ENCODE data around the gene SLX1A.
"Not testable (repeated sequence)": the region's sequence is repeated elsewhere in the genome, so short reads cannot be mapped to it uniquely, and the experiment has no call there.

The SLX1A gene

DNA sequence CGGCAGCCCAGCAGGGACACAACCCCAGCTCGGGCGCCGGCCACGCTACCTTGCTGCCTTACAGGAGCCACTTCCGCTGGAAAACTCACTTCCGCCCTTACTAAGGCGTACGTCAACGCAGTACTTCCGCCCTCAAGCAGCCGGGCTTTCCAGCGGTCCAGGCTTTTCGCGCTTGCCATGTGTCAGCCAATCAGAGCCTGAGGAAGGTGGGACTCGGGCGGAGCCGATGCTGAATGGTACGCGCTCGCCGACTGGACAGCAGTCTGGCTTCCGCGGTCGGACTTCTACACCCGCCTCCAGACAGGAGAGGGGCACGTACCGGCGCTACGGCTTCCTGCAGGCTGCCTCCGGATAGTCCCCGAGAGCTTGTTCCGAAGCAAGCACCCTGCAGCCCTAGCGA lies at the start of gene SLX1A, which contains the start of gene BOLA2B:
SLX1A (plus strand) TSS at position 261 of the 400 bp plus-strand sequence. CDS start 210 bp downstream, outside the sequence.
BOLA2B (minus strand) TSS at position 52 of the 400 bp plus-strand sequence. CDS start 71 bp downstream, outside the sequence.
- DNase-seq; intact Hi-C loops (cut with DNase I): not testable (repeated sequence)

GRCh38 chr16:30144017-30144416 lies 49.7 kb upstream of the SLX1A start:
- DNase-seq = no peak
- intact Hi-C loops (cut with DNase I) = no loop called here

- intact Hi-C loops (cut with DNase I) = no loop called here
- no peak for DNase-seq
These were observed 48.8 kb upstream of the SLX1A start for GRCh38 chr16:30144917-30145316.

DNA sequence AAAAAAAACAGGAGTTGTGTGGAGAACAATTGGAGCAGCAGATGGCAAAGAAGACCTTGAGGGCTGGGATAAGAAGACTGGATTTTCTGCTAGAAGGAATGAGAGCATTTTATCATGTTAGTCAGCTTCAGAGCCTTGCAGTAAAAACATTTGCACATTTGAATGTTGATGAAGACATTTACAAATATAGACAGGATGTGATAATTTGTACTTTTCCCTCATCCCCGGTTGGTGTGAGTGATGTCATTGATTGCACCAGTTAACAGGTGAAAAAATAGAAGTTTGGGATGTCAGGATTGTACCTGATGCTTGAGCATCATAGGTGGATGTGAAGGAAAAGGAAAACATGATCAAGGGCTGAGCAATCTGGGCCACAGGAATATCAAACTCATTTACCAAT lies 48.0 kb upstream of the SLX1A start:
- intact Hi-C loops (cut with DNase I) = no loop called here
- no peak for DNase-seq

DNA sequence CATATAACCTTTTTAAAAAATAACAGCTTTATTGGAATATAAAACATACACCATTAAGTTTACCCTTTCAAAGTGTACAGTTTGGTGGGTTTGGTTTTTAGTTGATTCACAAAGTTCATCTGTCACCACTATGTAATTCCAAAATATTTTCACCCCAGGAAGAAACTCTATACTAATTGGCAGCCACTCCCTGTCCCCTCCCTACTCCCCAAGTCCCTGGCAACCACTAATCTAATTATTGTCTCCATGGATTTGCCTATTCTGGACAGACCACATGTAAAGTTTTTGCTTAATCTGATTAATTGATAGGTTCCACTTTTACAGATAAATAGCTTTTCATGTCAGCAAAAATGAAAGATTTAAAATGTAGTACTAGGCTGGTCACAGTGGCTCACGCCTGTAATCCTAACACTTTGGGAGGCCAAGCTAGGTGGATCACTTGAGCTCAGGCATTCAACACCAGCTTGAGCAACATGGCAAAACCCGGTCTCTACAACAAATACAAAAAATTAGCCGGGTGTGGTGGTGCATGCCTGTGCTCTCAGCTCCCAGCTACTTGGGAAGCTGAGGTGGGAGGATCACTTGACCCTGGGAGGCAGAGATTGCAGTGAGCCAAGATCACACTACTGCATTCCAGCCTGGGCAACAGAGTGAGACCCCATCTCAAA lies 45.7 kb upstream of the SLX1A start:
- intact Hi-C loops (cut with DNase I) = no loop called here
- no peak for DNase-seq

GRCh38 chr16:30149250-30149930 lies 44.3 kb upstream of the SLX1A start:
- intact Hi-C loops (cut with DNase I) = no loop called here
- DNase-seq = no peak

DNA sequence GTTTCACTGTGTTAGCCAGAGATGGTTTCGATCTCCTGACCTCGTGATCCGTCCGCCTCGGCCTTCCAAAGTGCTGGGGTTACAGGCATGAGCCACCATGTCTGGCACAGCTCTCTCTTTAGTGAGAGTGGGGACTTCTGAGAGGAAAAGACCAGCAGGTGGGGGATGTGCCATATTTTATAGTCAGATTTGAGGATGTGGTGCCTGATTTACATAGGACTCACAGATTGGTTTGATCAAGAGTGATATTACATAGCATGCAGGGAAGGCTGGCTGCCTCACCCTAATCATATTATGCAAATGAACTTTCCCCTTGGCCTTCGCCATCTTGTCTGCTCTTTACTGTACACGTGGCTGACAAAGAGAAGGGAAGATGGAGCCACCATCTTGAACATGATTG lies 42.6 kb upstream of the SLX1A start:
- intact Hi-C loops (cut with DNase I) = no loop called here
- DNase-seq = no peak

GRCh38 chr16:30152517-30152916 lies 41.2 kb upstream of the SLX1A start:
- intact Hi-C loops (cut with DNase I) = no loop called here
- DNase-seq = no peak

- intact Hi-C loops (cut with DNase I) = no loop called here
- DNase-seq = no peak
These were observed 38.5 kb upstream of the SLX1A start for GRCh38 chr16:30155188-30155587.

DNA sequence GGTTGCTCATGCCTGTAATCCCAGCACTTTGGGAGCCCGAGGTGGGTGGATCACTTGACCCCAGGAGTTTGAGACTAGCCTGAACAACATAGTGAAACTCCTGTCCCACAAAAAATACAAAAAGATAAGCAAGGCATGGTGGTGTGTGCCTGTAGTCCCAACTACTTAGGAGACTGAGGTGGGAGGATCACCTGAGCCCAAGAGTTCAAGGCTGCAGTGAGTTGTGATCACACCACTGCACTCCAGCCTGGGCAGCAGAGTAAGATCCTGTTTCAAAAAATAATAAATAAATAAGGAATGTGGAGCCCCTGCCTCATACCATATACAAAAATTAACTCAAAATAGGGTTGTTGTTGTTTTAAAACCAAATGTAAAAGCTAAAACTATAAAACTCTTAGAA lies 36.5 kb upstream of the SLX1A start:
- intact Hi-C loops (cut with DNase I) = no loop called here
- no peak for DNase-seq

- DNase-seq = no peak
- intact Hi-C loops (cut with DNase I) = no loop called here
These were observed 30.1 kb upstream of the SLX1A start for GRCh38 chr16:30163538-30163937.

- intact Hi-C loops (cut with DNase I) = no loop called here
- peak in 1 of 42 donors; percentile 12 for DNase-seq
These were observed 27.3 kb upstream of the SLX1A start for GRCh38 chr16:30166202-30166902.

DNA sequence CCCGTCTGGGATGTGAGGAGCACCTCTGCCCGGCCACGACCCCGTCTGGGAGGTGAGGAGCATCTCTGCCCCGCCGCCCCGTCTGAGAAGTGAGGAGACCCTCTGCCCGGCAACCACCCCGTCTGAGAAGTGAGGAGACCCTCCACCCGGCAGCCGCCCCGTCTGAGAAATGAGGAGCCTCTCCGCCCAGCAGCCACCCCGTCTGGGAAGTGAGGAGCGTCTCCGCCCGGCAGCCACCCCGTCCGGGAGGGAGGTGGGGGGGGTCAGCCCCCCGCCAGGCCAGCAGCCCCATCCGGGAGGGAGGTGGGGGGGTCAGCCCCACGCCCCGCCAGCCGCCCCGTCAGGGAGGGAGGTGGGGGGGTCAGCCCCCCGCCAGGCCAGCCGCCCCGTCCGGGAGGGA lies 24.9 kb upstream of the SLX1A start:
- intact Hi-C loops (cut with DNase I); DNase-seq: not testable (repeated sequence)

GRCh38 chr16:30169416-30169815 lies 24.3 kb upstream of the SLX1A start:
- DNase-seq; intact Hi-C loops (cut with DNase I): not testable (repeated sequence)

- DNase-seq; intact Hi-C loops (cut with DNase I): not testable (repeated sequence)
These were observed 23.5 kb upstream of the SLX1A start for GRCh38 chr16:30170145-30170544.

GRCh38 chr16:30173054-30173453 lies 20.6 kb upstream of the SLX1A start:
- no peak for DNase-seq
- intact Hi-C loops (cut with DNase I) = no loop called here

GRCh38 chr16:30176876-30177275 lies 16.8 kb upstream of the SLX1A start:
- DNase-seq; intact Hi-C loops (cut with DNase I): not testable (repeated sequence)

- no peak for DNase-seq
- intact Hi-C loops (cut with DNase I) = no loop called here
These were observed 14.5 kb upstream of the SLX1A start for GRCh38 chr16:30179195-30179594.

DNA sequence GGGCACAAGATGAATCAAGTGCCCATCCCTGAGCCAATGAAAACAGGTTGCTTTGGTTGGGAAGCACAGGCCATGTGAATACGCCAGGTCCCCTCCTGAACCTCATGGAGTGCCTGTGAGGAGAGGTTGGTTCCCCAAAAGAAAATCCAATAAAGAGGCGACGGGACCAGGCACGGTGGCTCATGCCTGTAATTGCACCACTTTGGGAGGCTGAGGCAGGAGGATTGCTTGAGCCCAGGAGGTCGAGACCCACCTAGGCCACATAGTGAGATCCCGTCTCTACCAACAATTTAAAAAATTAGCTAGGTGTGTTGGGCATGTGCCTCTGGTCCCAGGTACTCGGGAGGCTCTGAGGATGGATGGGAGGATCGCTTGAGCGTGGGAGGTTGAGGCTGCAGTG lies 13.7 kb upstream of the SLX1A start:
- DNase-seq = peak in 1 of 42 donors; percentile 10
- intact Hi-C loops (cut with DNase I) = no loop called here

GRCh38 chr16:30180741-30181140 lies 12.9 kb upstream of the SLX1A start:
- peak in 1 of 42 donors; percentile 16 for DNase-seq
- intact Hi-C loops (cut with DNase I) = no loop called here
